HG03108 (cell line): Measurements from ENCODE around the gene PLK3.
"Not testable (repeated sequence)": the region's sequence is repeated elsewhere in the genome, so short reads cannot be mapped to it uniquely, and the experiment has no call there.

Source experiments
- ATAC-seq: cut with Tn5 transposase; IDR thresholded peaks from one replicate; pipeline ENCODE4 v1.9.1; 2021; ENCODE audit warnings: moderate library complexity; ENCODE audit not compliant: unreplicated experiment

PLK3 gene

GRCh38 chr1:44808063-44808937, 8.1 kb downstream of the PLK3 start, which contains the start of gene BTBD19:
Gene BTBD19, plus strand, starts transcription at chr1:44808523. Its CDS starts 298 bp downstream, at chr1:44808821.
- ATAC-seq, result peak; percentile 32

GRCh38 chr1:44808938-44809917, 9.1 kb downstream of the PLK3 start:
- ATAC-seq, result peak; percentile 33

- ATAC-seq, result no peak
These were observed 10.1 kb downstream of the PLK3 start for GRCh38 chr1:44810101-44810761.

DNA sequence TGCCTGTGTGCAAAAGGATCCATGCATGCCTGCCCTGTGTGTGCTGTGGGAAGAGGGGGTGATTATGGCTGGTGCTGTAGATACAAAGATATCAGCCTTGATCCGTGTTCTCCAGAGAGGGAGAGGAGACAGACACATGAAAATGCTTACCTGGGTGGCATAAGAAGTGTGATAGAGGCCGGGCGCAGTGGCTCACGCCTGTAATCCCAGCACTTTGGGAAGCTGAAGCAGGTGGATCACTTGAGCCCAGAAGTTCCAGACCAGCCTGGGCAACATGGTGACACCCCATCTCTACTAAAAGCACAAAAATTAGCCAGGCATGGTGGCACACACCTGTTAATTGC, 10.6 kb downstream of the PLK3 start:
- ATAC-seq, result not testable (repeated sequence)

- no peak for ATAC-seq
These were observed 11.1 kb downstream of the PLK3 start for GRCh38 chr1:44811234-44811633.

DNA sequence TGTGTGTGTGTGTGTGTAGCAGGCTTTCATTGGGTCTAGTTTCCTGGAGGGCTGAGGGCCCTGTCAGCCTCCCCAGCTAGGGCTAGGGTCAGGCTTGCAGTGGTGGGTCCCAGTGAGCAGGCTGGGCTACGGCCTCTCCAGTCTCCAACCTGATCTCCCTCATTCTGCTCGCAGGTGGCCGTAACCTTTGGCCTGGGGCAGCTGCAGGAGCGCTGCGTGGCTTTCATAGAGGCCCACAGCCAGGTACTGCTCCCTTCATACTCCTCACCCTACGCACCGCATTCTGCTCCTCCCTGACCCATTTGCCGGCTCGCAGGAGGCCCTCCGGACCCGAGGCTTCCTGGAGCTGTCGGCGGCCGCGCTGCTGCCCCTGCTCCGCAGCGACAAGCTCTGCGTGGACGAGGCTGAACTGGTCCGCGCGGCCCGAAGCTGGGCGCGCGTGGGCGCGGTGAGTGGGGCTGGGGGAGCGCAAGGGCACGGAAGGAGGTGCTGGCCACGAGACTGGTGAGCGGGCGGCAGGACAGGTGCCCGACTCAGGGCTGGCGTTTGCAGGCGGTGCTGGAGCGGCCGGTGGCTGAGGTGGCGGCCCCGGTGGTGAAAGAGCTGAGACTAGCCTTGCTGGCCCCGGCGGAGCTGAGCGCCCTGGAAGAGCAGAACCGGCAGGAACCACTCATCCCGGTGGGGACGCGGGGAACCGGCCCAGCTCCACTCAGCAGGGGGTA, 12.8 kb downstream of the PLK3 start:
- ATAC-seq, result no peak

DNA sequence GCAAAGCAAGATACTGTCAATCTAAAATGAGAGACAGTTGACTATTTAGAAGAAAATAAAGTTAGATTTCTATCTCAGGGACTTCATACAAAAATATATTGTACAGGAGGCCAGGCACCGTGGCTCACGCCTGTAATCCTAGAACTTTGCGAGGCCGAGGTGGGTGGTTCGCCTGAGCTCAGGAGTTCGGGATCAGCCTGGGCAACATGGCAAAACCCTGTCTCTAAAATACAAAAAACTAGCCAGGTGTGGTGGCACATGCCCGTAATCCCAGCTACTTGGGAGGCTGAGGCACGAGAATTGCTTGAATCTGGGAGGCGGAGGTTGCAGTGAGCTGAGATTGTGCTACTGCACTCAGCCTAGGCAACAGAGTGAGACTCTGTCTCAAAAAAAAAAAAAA, 15.7 kb downstream of the PLK3 start:
- not testable (repeated sequence) for ATAC-seq

- ATAC-seq, result no peak
These were observed 17.1 kb downstream of the PLK3 start for GRCh38 chr1:44817307-44817706.

DNA sequence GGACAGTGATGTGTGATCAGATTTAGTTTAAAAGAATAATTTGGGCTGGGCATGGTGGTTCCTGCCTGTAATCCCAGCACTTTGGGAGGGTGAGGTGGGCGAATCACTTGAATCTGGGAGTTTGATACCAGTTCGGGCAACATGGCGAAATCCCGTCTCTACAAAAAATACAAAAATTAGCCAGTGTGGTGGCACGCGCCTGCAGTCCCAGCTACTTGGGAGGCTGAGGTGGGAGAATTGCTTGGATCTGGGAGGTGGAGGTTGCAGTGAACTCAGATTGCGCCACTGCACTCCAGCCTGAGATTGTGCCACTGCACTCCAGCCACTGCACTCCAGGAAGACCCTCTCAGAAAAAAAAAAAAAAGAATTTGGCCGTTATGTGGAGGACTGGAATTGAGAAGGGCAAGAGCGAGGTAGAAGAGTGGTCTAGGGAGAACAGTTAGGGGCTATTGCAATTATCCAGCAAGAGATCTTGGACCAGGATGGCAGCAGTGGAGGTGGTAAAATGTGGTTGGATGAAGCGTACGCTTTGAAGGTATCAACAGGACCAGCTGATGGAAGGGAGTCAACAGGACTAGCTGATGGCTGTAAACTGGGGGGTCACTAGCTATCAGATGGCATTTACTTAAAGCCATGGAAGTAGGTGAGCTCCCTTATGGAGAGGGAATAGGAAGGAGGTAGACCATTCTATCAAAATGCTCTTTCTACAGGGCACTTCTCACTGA, 17.8 kb downstream of the PLK3 start:
- ATAC-seq, result no peak

DNA sequence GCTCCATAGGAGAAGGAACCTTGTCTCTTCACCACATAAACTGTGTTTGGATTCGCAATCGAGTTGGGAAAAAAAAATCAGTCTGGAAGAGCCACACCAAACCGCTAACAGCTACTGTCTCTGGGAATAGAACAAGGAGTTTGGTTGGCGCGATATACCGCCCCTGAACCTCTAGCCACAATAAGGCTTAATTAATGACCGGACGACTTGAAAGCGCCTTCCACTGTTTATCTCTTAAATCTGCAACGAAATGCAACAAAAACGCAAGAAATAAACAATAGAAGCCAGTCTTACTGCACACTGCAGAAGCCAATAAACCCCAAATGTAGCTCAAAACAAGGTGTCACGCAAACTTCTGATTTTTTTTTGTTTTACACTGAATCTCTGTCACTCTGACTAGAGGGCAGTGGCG, 19.0 kb downstream of the PLK3 start:
- ATAC-seq, result no peak

DNA sequence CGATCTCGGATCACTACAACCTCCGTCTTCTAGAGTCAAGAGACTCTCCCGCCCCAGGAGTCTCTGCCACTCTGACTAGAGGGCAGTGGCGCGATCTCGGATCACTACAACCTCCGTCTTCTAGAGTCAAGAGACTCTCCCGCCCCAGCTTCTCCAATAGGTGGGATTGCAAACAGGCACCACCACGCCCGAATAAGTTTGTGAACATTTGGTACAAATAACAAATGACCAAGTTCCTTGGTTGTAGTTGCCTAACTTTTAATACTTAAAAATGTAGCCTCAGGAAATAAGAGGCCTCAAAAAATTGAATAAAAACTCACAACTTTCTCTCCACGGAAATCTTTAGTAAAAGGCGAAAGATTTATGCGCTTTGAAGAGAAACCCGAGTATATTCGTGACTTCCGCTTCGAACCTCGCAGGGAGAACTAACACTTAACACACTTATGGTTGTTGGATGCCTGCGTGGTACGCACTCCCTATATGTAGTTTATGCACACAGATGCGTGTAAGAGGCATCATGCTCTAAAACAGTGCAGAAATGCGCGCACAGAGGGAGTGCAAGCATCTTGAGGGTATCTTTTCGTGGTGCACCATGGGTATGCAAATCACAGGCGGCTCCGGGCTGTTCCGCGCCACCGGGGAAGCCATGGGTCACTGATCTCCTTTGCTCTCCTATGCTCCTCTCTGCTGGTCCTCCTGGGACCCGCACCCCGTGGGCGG, 19.6 kb downstream of the PLK3 start:
- ATAC-seq, result peak; percentile 66

- no peak for ATAC-seq
These were observed 20.4 kb downstream of the PLK3 start for GRCh38 chr1:44820328-44821239.

DNA sequence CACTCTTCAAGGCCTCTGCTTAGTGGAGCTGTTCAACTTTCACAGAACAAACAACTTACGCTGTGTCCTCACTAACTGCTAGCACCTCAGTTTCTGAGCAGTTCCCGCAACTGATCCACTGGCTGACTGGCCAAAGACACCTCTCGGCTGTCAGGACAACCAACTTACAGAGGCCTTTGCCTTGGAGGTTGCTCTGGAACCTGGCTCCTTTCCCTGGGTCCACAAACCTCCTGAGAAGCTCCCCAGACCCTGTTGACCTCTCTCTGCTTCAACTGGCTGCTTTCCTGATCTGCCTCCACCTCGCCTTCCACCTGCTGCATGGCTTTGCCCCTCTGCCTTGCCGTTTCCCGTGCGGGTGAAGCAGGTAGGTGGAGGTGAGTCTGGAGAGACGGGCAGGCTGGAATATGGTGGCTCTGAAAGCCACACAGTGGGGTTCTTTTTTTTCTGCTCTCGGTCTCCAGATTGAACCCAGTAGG, 21.1 kb downstream of the PLK3 start:
- ATAC-seq, result no peak

- ATAC-seq, result no peak
These were observed 22.0 kb downstream of the PLK3 start for GRCh38 chr1:44822131-44822701.

GRCh38 chr1:44822981-44823451, 22.8 kb downstream of the PLK3 start:
- no peak for ATAC-seq

GRCh38 chr1:44824392-44824791, 24.2 kb downstream of the PLK3 start:
- not testable (repeated sequence) for ATAC-seq

- ATAC-seq, result no peak
These were observed 26.4 kb downstream of the PLK3 start for GRCh38 chr1:44826375-44827196.
